Measurements from ENCODE around the gene PPP2R3A.

PPP2R3A gene

DNA sequence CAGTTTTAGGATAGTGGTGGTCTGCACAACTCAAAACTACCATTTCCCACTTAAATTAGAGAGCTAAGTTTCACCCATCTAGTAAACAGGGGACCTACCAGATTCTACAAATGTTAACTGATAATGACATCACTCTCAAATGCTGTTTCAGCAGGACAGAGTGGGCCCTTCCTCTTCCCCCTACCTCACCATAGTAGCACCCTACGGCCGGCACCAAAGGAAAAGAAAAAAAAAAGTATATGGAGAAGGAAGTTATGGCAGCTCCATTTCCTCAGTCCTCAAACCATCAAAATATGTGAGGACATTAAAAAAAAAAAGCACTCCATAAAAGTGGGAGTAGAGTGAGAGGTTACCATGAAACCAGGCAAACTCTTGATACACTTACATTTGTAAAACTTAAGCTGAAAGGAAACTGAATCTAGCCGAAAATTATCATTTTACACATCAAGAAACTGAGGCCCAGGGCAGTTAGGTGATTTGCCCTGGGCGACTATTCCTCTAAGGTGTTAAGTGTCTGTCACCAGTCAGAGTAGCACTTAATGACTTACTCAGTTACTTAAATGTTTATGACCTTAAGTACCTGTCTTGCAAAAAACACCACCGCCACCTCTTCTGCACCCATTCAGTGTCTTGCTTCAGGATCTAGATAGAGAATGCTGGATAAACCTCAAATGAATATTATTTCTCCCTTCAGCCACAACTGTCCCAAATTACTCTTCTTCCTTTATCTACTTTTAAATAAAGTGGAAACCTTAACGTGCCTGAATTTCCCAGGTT is 227.9 kb downstream of the PPP2R3A start:
- no peak for TF ChIP-seq EZH2phosphoT487 (IDR thresholded peaks at IDR 0.05; ENCODE audit: low read depth)
- TF ChIP-seq, protein P1, sequence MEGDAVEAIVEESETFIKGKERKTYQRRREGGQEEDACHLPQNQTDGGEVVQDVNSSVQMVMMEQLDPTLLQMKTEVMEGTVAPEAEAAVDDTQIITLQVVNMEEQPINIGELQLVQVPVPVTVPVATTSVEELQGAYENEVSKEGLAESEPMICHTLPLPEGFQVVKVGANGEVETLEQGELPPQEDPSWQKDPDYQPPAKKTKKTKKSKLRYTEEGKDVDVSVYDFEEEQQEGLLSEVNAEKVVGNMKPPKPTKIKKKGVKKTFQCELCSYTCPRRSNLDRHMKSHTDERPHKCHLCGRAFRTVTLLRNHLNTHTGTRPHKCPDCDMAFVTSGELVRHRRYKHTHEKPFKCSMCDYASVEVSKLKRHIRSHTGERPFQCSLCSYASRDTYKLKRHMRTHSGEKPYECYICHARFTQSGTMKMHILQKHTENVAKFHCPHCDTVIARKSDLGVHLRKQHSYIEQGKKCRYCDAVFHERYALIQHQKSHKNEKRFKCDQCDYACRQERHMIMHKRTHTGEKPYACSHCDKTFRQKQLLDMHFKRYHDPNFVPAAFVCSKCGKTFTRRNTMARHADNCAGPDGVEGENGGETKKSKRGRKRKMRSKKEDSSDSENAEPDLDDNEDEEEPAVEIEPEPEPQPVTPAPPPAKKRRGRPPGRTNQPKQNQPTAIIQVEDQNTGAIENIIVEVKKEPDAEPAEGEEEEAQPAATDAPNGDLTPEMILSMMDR (IDR thresholded peaks at IDR 0.05; ENCODE audit: low read depth, low read length): no peak
- no peaks in the 10 kb centered on the region for H3K9me3 ChIP-seq (ENCODE audit: insufficient read depth, low read length)
- peak overlapping the region; percentile 91 for H3K4me2 ChIP-seq (ENCODE audit: low read length)
- H3K4me3 ChIP-seq (ENCODE audit: low read length): peak overlapping the region; percentile 92
- H3K36me3 ChIP-seq (replicated peaks; ENCODE audit: low read depth, low read length): peaks cover 35% of the 10 kb centered on the region
- no peak overlapping the region for H2AFZ ChIP-seq (ENCODE audit: low read depth, low read length)
- H3K9ac ChIP-seq (ENCODE audit: low read length): peak overlapping the region; percentile 87
- H4K20me1 ChIP-seq (ENCODE audit: insufficient read depth, low read length): peaks cover 67% of the 10 kb centered on the region
- peaks cover 83% of the 10 kb centered on the region for H3K79me2 ChIP-seq (ENCODE audit: low read length)
- H3K4me1 ChIP-seq (ENCODE audit: low read length): peaks cover 28% of the 10 kb centered on the region
- 0 out of 2 replicates have a peak overlapping the region, but pooled peaks have one; percentile 95 for H3K27ac ChIP-seq (ENCODE audit: low read length)
- no peaks in the 10 kb centered on the region for H3K27me3 ChIP-seq (ENCODE audit: low read depth, low read length)

DNA sequence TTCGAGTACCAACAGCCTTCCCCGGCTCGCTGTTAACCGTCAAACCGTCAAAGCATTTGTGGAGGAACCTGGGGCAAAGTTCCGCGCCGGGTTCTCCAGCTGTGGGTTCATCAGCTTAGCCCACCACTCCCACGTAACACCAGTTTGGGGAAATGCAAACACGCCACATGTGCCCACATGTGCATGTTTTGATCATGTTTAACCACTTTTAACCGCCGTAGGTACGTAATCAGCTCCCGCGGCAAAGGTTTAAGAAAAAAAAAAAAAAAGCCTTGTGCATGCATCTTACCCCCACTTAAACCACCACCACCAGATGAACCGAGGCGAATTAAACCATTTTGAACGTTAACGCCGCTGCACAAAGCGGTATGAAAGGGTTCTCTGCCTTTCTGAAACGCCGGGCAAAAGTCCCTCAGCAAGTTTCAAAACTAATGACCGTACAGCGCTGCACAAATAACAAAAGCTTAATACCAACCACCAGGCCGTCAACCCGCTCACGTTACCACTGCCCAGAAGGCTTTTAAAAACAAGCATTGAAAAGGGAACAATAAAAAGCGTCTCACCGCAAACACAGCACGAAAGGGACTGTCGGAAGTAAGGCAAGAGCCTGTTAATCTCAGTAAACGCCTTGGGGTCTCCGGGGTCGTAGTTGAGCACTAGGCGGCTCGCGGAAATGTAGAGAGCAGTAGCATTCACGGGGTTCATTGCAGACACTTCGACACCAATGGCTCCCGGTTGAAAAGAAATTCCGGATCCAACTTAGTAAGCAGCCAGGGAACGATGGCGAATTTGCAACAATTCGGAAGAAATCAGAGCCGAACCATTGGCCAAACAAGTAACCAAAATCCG is 229.1 kb downstream of the PPP2R3A start:
- peaks cover 28% of the 10 kb centered on the region for H3K4me1 ChIP-seq (ENCODE audit: low read length)
- H2AFZ ChIP-seq (ENCODE audit: low read depth, low read length): no peak overlapping the region
- no peaks in the 10 kb centered on the region for H3K27me3 ChIP-seq (ENCODE audit: low read depth, low read length)
- H3K9ac ChIP-seq (ENCODE audit: low read length): peak overlapping the region; percentile 87
- H3K27ac ChIP-seq (ENCODE audit: low read length): peak overlapping the region; percentile 95
- TF ChIP-seq, protein P1 (IDR thresholded peaks at IDR 0.05; ENCODE audit: low read depth, low read length): no peak
- no peak for TF ChIP-seq EZH2phosphoT487 (IDR thresholded peaks at IDR 0.05; ENCODE audit: low read depth)
- peak overlapping the region; percentile 91 for H3K4me2 ChIP-seq (ENCODE audit: low read length)
- peaks cover 55% of the 10 kb centered on the region for H4K20me1 ChIP-seq (ENCODE audit: insufficient read depth, low read length)
- peak overlapping the region; percentile 92 for H3K4me3 ChIP-seq (ENCODE audit: low read length)
- peaks cover 35% of the 10 kb centered on the region for H3K36me3 ChIP-seq (replicated peaks; ENCODE audit: low read depth, low read length)
- H3K79me2 ChIP-seq (ENCODE audit: low read length): peaks cover 71% of the 10 kb centered on the region
- no peaks in the 10 kb centered on the region for H3K9me3 ChIP-seq (ENCODE audit: insufficient read depth, low read length)

DNA sequence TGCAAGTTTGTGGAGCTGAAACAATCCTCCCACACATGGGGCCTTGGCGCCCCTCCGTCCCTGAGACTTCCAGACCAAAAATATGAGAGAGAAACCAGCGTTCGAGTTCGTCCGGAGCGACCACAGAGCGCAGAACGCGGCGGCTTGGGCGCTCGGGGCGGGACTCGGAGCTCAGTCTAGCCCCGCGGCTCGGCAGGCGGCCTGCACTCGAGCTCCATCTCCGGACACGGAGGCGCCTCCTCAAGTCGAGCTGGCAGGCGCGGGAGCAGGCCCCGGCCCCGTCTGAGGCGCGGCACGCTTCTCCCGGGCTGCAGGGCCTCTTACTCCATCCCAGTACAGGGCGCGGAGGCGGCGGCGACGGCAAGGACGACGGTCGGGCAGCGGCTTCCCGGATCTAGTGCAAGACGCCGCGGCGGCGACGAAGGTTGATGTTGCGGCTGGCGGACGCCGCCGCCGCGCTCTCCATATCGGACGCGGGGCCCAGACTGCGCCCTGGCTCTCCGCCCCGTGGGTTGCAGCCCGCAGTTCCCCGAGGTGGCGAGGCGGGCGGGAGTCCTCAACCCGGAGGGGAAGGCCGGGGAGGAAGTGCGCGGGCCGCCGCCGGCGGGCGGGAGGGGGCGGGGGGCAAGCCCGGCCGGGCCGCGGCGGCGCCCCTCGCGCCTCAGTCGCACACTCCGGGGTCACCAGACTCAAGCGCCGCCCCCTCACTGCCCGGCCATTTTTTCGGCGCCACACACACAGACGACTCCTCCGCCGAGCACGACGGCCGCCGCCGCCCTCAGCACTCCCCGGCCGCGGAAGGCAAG is 229.9 kb downstream of the PPP2R3A start:
- Histone ChIP-seq H3K27ac (ENCODE audit: low read length) (peak overlapping the region; percentile 95), H3K4me1 (ENCODE audit: low read length) (peaks cover 28% of the 10 kb centered on the region), H4K20me1 (ENCODE audit: insufficient read depth, low read length) (peaks cover 47% of the 10 kb centered on the region), H3K36me3 (replicated peaks; ENCODE audit: low read depth, low read length) (peaks cover 29% of the 10 kb centered on the region), H3K27me3 (ENCODE audit: low read depth, low read length) (no peaks in the 10 kb centered on the region), H3K9me3 (ENCODE audit: insufficient read depth, low read length) (no peaks in the 10 kb centered on the region), H3K4me3 (ENCODE audit: low read length) (peak overlapping the region; percentile 92), H2AFZ (ENCODE audit: low read depth, low read length) (peak overlapping the region; percentile 23; the same call in 1 of the 2 replicates), H3K79me2 (ENCODE audit: low read length) (peaks cover 63% of the 10 kb centered on the region), H3K9ac (ENCODE audit: low read length) (peak overlapping the region; percentile 87), H3K4me2 (ENCODE audit: low read length) (peak overlapping the region; percentile 91)
- TF ChIP-seq, protein P1 (IDR thresholded peaks at IDR 0.05; ENCODE audit: low read depth, low read length): no peak
- TF ChIP-seq EZH2phosphoT487 (IDR thresholded peaks at IDR 0.05; ENCODE audit: low read depth): no peak
